Measurements from ENCODE around the gene MED1.
"Not testable (repeated sequence)": the region's sequence is repeated elsewhere in the genome, so short reads cannot be mapped to it uniquely, and the experiment has no call there.

MED1 gene, protein sequence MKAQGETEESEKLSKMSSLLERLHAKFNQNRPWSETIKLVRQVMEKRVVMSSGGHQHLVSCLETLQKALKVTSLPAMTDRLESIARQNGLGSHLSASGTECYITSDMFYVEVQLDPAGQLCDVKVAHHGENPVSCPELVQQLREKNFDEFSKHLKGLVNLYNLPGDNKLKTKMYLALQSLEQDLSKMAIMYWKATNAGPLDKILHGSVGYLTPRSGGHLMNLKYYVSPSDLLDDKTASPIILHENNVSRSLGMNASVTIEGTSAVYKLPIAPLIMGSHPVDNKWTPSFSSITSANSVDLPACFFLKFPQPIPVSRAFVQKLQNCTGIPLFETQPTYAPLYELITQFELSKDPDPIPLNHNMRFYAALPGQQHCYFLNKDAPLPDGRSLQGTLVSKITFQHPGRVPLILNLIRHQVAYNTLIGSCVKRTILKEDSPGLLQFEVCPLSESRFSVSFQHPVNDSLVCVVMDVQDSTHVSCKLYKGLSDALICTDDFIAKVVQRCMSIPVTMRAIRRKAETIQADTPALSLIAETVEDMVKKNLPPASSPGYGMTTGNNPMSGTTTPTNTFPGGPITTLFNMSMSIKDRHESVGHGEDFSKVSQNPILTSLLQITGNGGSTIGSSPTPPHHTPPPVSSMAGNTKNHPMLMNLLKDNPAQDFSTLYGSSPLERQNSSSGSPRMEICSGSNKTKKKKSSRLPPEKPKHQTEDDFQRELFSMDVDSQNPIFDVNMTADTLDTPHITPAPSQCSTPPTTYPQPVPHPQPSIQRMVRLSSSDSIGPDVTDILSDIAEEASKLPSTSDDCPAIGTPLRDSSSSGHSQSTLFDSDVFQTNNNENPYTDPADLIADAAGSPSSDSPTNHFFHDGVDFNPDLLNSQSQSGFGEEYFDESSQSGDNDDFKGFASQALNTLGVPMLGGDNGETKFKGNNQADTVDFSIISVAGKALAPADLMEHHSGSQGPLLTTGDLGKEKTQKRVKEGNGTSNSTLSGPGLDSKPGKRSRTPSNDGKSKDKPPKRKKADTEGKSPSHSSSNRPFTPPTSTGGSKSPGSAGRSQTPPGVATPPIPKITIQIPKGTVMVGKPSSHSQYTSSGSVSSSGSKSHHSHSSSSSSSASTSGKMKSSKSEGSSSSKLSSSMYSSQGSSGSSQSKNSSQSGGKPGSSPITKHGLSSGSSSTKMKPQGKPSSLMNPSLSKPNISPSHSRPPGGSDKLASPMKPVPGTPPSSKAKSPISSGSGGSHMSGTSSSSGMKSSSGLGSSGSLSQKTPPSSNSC (N-terminal part only)

DNA sequence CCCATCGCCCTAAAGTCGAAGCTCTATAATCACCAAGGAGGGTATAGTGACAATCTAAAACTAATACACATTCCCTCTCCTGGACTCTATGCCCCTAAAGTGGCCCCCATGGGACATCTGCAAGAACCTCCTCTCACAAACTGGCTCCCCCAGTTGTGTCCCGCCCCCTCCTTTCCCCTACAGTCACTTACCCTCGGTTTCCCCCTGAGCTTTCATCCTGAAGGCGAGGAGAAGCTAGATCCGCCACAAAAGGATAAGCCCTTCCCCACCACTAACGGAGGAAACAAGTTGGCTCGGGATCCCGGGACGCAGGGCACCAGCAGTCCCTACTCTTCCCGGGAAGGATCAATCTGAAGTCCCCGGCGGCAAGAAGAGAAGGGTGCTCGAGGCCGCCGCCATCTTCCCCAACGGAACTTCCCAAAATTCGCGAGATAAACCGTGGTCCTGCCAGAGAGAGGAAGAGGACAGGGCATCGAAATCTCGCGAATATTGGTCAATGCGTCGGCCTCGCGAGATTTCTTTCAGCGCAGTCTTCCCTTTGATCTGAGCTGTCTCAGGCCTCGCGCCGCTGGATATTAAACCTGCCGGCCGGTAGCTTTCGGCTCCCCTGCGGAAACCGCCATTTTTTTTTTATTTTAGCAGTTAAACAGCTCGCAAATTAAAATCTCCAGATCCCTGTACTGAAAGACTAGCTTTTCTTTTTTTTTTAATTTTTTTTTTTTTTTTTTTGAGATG is at the start of gene MED1:
TSS of gene MED1 (minus strand) at position 417 of the 735 bp plus-strand sequence. CDS start at position 216, 201 bp downstream.
- ATAC-seq = peak; percentile 98 to 99

GRCh38 chr17:39496921-39497320 is 45.9 kb upstream of the MED1 start:
- not testable (repeated sequence) for ATAC-seq

DNA sequence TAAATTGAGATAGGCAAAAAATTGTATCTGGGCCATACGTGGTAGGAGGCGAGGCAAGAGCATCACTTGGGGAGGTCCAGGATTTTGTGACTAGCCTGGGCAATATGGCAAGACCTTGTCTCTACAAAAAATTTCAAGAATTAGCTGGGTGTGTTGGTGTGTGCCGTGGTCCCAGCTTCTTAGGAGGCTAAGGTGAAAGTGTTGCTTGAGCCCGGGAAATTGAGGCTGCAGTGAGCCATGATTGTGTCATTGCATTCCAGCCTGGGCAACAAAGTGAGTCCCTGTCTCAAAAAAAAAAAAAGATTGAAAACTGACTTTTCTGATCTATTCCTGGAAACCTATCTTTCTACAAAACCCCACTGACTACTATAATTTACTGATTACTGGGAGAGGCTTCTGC is 36.9 kb upstream of the MED1 start:
- ATAC-seq = no peak

- not testable (repeated sequence) for ATAC-seq
These were observed 36.4 kb upstream of the MED1 start for GRCh38 chr17:39487490-39487889.

GRCh38 chr17:39486242-39486641 is 35.2 kb upstream of the MED1 start:
- ATAC-seq = no peak

DNA sequence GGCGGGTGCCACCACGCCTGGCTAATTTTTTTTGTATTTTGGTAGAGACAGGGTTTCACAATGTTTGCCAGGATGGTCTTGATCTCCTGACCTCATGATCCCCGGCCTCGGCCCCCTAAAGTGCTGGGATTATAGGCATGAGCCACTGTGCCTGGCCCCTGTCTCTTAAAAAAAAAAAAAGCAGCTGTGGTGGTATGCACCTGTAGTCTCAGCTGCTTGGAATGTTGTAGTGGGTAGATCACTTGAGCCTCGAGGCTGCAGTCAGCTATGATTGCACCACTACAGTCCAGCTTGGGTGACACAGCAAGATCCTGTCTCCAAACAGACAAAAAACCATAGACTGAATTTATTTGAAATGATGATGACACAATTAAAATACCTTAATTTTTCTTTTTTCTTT is 34.5 kb upstream of the MED1 start:
- ATAC-seq = no peak

GRCh38 chr17:39484178-39484577 is 33.1 kb upstream of the MED1 start:
- no peak for ATAC-seq

- no peak for ATAC-seq
These were observed 32.4 kb upstream of the MED1 start for GRCh38 chr17:39483506-39483905.

DNA sequence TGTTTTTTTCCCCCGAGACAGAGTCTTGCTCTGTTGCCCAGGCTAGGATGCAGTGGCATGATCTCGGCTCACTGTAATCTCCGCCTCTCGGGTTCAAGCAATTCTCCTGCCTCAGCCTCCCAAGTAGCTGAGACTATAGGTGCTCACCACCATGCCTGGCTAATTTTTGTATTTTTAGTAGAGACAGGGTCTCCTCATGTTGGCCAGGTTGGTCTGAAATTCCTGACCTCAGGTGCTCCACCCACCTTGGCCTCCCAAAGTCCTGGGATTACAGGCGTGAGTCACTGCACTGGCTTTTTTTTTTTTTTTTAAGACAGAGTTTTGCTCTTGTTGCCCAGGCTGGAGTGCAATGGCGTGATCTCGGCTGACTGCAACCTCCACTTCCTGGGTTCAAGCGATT is 28.6 kb upstream of the MED1 start:
- not testable (repeated sequence) for ATAC-seq

DNA sequence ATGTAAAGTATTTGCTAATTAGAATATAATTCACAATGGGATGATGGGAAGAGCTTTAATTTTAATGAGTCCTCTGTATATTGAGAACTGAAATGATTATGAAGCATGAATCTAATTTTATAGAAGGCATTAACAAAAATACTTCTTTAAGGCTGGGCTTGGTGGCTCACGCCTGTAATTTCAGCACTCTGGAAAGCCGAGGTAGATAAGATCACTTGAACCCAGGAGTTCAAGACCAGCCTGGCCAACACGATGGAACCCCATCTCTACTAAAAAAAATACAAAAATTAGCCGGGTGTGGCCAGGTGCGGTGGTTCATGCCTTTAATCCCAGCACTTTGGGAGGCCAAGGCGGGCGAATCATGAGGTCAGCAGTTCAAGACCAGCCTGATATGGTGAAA is 22.2 kb upstream of the MED1 start:
- ATAC-seq = no peak

- ATAC-seq = not testable (repeated sequence)
These were observed 17.5 kb upstream of the MED1 start for GRCh38 chr17:39468610-39469009.

- not testable (repeated sequence) for ATAC-seq
These were observed 13.6 kb upstream of the MED1 start for GRCh38 chr17:39464639-39465181.

GRCh38 chr17:39462631-39463375 is 11.7 kb upstream of the MED1 start:
- no peak for ATAC-seq

DNA sequence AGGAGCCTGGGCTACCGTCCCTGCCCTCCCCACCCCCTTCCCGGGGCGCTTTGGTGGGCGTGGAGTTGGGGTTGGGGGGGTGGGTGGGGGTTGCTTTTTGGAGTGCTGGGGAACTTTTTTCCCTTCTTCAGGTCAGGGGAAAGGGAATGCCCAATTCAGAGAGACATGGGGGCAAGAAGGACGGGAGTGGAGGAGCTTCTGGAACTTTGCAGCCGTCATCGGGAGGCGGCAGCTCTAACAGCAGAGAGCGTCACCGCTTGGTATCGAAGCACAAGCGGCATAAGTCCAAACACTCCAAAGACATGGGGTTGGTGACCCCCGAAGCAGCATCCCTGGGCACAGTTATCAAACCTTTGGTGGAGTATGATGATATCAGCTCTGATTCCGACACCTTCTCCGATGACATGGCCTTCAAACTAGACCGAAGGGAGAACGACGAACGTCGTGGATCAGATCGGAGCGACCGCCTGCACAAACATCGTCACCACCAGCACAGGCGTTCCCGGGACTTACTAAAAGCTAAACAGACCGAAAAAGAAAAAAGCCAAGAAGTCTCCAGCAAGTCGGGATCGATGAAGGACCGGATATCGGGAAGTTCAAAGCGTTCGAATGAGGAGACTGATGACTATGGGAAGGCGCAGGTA is 11.0 kb upstream of the MED1 start:
- ATAC-seq = peak; percentile 4 to 14

- ATAC-seq = peak; percentile 84 to 87
These were observed 10.3 kb upstream of the MED1 start, which contains the start of gene CDK12 for GRCh38 chr17:39461113-39461925. Gene CDK12 (plus strand): TSS chr17:39461486. CDS start chr17:39462072, 586 bp downstream.

DNA sequence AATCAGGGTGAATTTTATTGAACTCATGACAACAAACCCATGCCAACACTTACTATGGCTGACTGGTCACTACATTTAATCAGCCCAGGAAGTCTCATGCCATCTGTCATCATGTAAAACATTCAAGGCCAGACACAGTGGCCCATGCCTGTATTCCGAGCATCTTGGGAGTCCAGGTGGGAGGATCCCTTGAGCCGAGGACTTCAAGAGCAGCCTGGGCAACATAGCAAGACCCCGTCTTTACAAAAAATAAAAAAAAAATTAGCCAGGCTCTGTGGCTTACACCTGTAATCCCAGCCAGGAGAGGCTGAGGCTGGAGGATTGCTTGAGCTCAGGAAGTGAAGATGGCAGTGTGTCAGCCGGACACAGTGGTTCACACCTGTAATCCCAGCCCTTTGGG is 4.9 kb upstream of the MED1 start:
- ATAC-seq = no peak

GRCh38 chr17:39450051-39450450 is 1.0 kb downstream of the MED1 start:
- ATAC-seq = no peak

GRCh38 chr17:39447561-39447960 is 3.5 kb downstream of the MED1 start:
- no peak for ATAC-seq

DNA sequence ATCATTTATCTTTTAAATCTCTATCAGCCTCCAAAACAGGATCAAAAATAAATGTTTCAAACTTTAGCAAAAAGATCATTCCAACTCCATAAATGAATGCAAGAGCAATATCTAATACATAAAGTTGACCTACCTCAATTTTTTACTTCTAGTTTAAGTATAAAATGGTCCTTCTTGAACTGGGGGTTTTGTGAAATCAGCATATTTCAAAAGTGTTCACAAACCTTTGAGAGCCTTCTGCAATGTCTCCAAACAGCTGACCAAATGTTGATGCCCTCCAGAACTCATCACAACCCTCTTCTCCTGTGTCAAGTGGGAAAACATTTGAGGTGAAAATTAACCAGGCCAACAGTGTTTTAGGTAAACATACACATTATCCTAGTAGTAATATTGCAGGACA is 7.7 kb downstream of the MED1 start:
- no peak for ATAC-seq

Data from activated CD4-positive, CD25-positive, alpha-beta regulatory T cell treated with anti-CD3 and anti-CD28 coated beads, Interleukin-2, amount 50 U/mL, for 24 hours (primary cell).